Nephron progenitor cell (in vitro differentiated cells): ENCODE results near the gene C13orf46.

ENCODE experiments used
- DNase-seq: peaks from one replicate; pipeline ENCODE4 v3.0.0; 2021
- H3K27ac Mint-ChIP-seq: 2 replicates; pipeline ENCODE4 v1.8.0; 2021; ENCODE audit warnings: mild to moderate bottlenecking, moderate library complexity, mixed read lengths
- H3K27me3 Mint-ChIP-seq: 2 replicates; pipeline ENCODE4 v1.8.0; 2021; ENCODE audit warnings: mild to moderate bottlenecking, low read depth, mixed read lengths; ENCODE audit not compliant: poor library complexity
- H3K36me3 Mint-ChIP-seq: 2 replicates; pipeline ENCODE4 v1.8.0; 2021; ENCODE audit warnings: low read depth, mixed read lengths
- H3K4me1 Mint-ChIP-seq: 2 replicates; pipeline ENCODE4 v1.8.0; 2021; ENCODE audit warnings: mixed read lengths
- H3K4me3 Mint-ChIP-seq: 2 replicates; pipeline ENCODE4 v1.8.0; 2021; ENCODE audit warnings: mild to moderate bottlenecking, moderate library complexity, mixed read lengths
- H3K9me3 Mint-ChIP-seq: 2 replicates; pipeline ENCODE4 v1.8.0; 2021; ENCODE audit warnings: mild to moderate bottlenecking, moderate library complexity, mixed read lengths
- CTCF ChIP-seq: fragments of 200-600 bp; sonication (generic); IDR thresholded peaks from 2 replicates; pipeline ENCODE4 v1.5.0; 2021; ENCODE audit warnings: antibody characterized with exemption

C13orf46 gene

GRCh38 chr13:114015969-114016295 is 42.1 kb upstream of the C13orf46 start:
- Mint-ChIP-seq H3K4me1 (peaks cover 11% of the 10 kb centered on the region), H3K36me3 (peaks cover 4% of the 10 kb centered on the region), H3K27ac (no peak overlapping the region), H3K27me3 (no peaks in the 10 kb centered on the region), H3K4me3 (no peak overlapping the region), H3K9me3 (no peaks in the 10 kb centered on the region)
- no peak for DNase-seq
- TF ChIP-seq CTCF: no peak

- no peaks in the 10 kb centered on the region for H3K27me3 Mint-ChIP-seq
- peaks cover 7% of the 10 kb centered on the region for H3K36me3 Mint-ChIP-seq
- DNase-seq: no peak
- peak overlapping the region; percentile 83 for H3K27ac Mint-ChIP-seq
- no peaks in the 10 kb centered on the region for H3K9me3 Mint-ChIP-seq
- H3K4me1 Mint-ChIP-seq: peaks cover 11% of the 10 kb centered on the region
- H3K4me3 Mint-ChIP-seq: no peak overlapping the region
- no peak for TF ChIP-seq CTCF
Observed at GRCh38 chr13:114015111-114015968, 41.5 kb upstream of the C13orf46 start.

- no peak overlapping the region for H3K27ac Mint-ChIP-seq
- peaks cover 4% of the 10 kb centered on the region for H3K27me3 Mint-ChIP-seq
- H3K36me3 Mint-ChIP-seq: peaks cover 15% of the 10 kb centered on the region
- H3K4me3 Mint-ChIP-seq: no peak overlapping the region
- no peak for TF ChIP-seq CTCF
- H3K9me3 Mint-ChIP-seq: no peaks in the 10 kb centered on the region
- peaks cover 11% of the 10 kb centered on the region for H3K4me1 Mint-ChIP-seq
- no peak for DNase-seq
Observed at GRCh38 chr13:114013952-114014629, 40.2 kb upstream of the C13orf46 start.

GRCh38 chr13:114013336-114013735 is 39.5 kb upstream of the C13orf46 start:
- peaks cover 19% of the 10 kb centered on the region for H3K36me3 Mint-ChIP-seq
- no peak for TF ChIP-seq CTCF
- no peak overlapping the region for H3K27ac Mint-ChIP-seq
- H3K4me1 Mint-ChIP-seq: peaks cover 11% of the 10 kb centered on the region
- DNase-seq: no peak
- H3K9me3 Mint-ChIP-seq: no peaks in the 10 kb centered on the region
- H3K27me3 Mint-ChIP-seq: peaks cover 5% of the 10 kb centered on the region
- H3K4me3 Mint-ChIP-seq: no peak overlapping the region

GRCh38 chr13:114012921-114013320 is 39.0 kb upstream of the C13orf46 start:
- Mint-ChIP-seq H3K36me3 (peaks cover 19% of the 10 kb centered on the region), H3K27me3 (peaks cover 5% of the 10 kb centered on the region), H3K4me3 (no peak overlapping the region), H3K4me1 (peaks cover 11% of the 10 kb centered on the region), H3K27ac (no peak overlapping the region), H3K9me3 (no peaks in the 10 kb centered on the region)
- no peak for TF ChIP-seq CTCF
- DNase-seq: no peak
